ENCODE measurements around the gene VAPB. TPM values are rescaled to one million over a fixed set of nuclear protein-coding genes. Genes with fewer than 3 reads are reported as not detected.

Gene VAPB
- total and polyA plus RNA-seq, 10 of the 15 experiments (the other 5 are each of a cell fraction or from before 2014, with no cell fraction given), result 3.2 to 28.6 (median 20.5) TPM

DNA sequence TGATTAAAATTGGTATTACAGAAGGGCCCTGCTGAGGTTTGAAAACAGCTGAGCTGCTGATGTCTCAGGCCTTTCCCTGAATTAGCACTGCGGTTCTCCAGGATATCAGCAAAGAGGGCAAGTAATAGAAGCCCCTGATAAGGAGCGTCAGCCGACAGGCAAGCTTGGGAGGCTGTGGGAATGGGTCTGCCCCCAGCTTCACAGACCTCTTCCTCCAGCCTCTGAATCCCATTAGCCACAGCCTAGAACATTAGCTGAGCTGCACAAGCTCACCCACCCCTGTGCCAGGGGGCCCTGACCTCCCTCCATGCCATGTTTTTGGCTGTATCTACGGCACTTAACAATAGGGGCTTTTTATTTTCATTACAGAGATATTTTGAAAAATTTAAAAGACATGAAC, 59.9 kb downstream of the VAPB start:
- Histone ChIP-seq H3K27ac (ENCODE audit: control insufficient read depth, insufficient read depth) (no peak overlapping the region), H2AFZ (ENCODE audit: control insufficient read depth, low read depth, low read length) (no peak overlapping the region), H4K20me1 (ENCODE audit: control insufficient read depth, insufficient read depth) (0 out of 2 replicates have a peak, but pooled peaks cover 2% of the 10 kb centered on the region), H3K9ac (ENCODE audit: control insufficient read depth, insufficient read depth, low read length) (no peak overlapping the region), H3K4me1 (ENCODE audit: control insufficient read depth, insufficient read depth, low read length) (peaks cover 21% of the 10 kb centered on the region), H3K9me3 (replicated peaks; ENCODE audit: control insufficient read depth, insufficient read depth, low read length) (no peaks in the 10 kb centered on the region; the same call in 2 of the 3 replicates), H3K4me3 (no peak overlapping the region), H3K4me2 (ENCODE audit: control insufficient read depth, insufficient read depth) (no peak overlapping the region), H3K36me3 (ENCODE audit: control insufficient read depth in 2 of 2, insufficient read depth in 2 of 2, low read length in 1 of 2) (peaks cover 3% of the 10 kb centered on the region in 2 experiments), H3K27me3 (replicated peaks in 1 of 2; ENCODE audit: control insufficient read depth in 2 of 2, insufficient read depth in 2 of 2, low read length in 1 of 2) (no peaks in the 10 kb centered on the region), H3K79me2 (ENCODE audit: control insufficient read depth, insufficient read depth, low read length) (no peaks in the 10 kb centered on the region)
- FAIRE-seq (no peak), ATAC-seq (no peak), DNase-seq (ENCODE audit: low read depth, low spot score) (no peak)
- RAD21 ChIA-PET (ENCODE audit: unreplicated experiment), result interaction anchor here (0.8 to 2.4 kb wide), 2 partner anchors 10 to 60 kb away, joined by 4 to 12 read pairs; partner anchors contain the start of gene VAPB
- CTCF ChIA-PET, result interaction anchor here (0.7 to 6.2 kb wide), 10 partner anchors 10 to 213 kb away, joined by 3 to 60 read pairs (median 8); partner anchors contain the start of gene STX16
- in situ Hi-C loops (cut with MboI), result no loop called here
- TF ChIP-seq NFYA (IDR thresholded peaks at IDR 0.05; ENCODE audit: borderline replicate concordance, low read depth, low read length), result no peak
- SMC1A ChIA-PET (ENCODE audit: uncharacterized antibody, unreplicated experiment), result interaction anchor here (1.3 to 4.2 kb wide), 5 partner anchors 9 to 212 kb away, joined by 3 to 33 read pairs (median 3); no protein-coding TSS in a partner anchor
- WGBS (ENCODE audit: insufficient coverage, insufficient replicate concordance, low lambda C conversion rate, missing lambda C conversion rate), result 90% methylated on average over 4 of the region's 4 CpGs
- POLR2A ChIA-PET, result interaction anchor here (1.4 kb wide), 1 partner anchor 10 kb away, joined by 3 read pairs; no protein-coding TSS in a partner anchor
- intact Hi-C loops (cut with micrococcal nuclease; ENCODE audit: unreplicated experiment), result no loop called here
- BruUV-seq (replicated peaks), result no TSS peak

DNA sequence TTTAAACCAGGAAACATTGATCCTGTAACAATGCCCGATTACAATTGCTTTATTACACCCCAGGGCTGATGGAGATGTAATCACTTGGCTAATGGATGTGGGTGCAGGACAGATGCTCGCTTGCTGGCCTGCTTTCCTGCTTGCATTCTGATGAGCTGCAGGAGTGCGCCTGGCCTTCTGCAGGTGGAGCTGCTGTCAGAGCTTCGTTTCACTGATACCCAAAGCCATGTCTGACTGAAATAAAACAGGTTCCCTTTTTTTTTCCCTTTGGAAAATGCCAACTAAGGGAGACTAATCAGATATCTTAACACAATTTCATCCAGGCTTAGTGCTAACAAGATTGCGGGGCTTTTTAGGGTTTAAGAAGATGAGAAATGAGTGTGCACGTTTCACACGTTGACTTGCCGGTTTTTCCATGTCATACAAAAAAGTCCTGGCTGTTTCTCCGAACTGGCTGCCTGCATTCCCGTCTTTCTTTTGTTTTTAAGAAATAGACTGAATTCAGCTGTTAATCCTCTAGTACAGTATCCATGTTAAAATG, 60.7 kb downstream of the VAPB start:
- H3K79me2 ChIP-seq (ENCODE audit: control insufficient read depth, insufficient read depth, low read length), result no peaks in the 10 kb centered on the region
- H3K4me1 ChIP-seq (ENCODE audit: control insufficient read depth, insufficient read depth, low read length), result peaks cover 21% of the 10 kb centered on the region
- intact Hi-C loops (cut with micrococcal nuclease; ENCODE audit: unreplicated experiment), result no loop called here
- H3K9ac ChIP-seq (ENCODE audit: control insufficient read depth, insufficient read depth, low read length), result 0 out of 2 replicates have a peak overlapping the region, but pooled peaks have one; percentile 1
- no peak overlapping the region for H2AFZ ChIP-seq (ENCODE audit: control insufficient read depth, low read depth, low read length)
- RAD21 ChIA-PET (ENCODE audit: unreplicated experiment), result interaction anchor here (0.6 kb wide), 1 partner anchor 61 kb away, joined by 3 read pairs; the partner anchor contains the start of gene VAPB
- peaks cover 3% of the 10 kb centered on the region in 2 experiments for H3K36me3 ChIP-seq (ENCODE audit: control insufficient read depth in 2 of 2, insufficient read depth in 2 of 2, low read length in 1 of 2)
- peak overlapping the region; percentile 11; the same call in 1 of the 2 replicates for H3K4me3 ChIP-seq
- 0 out of 2 replicates have a peak, but pooled peaks cover 2% of the 10 kb centered on the region for H4K20me1 ChIP-seq (ENCODE audit: control insufficient read depth, insufficient read depth)
- H3K4me2 ChIP-seq (ENCODE audit: control insufficient read depth, insufficient read depth), result peak overlapping the region; percentile 24
- FAIRE-seq (no peak), DNase-seq (ENCODE audit: low read depth, low spot score) (no peak), ATAC-seq (peak; percentile 18; the same call in 1 of the 3 replicates)
- in situ Hi-C loops (cut with MboI), result loop anchor here (10.0 to 25.0 kb wide), 4 partner anchors 188 to 975 kb away; partner anchors contain the start of gene CTSZ
- H3K27ac ChIP-seq (ENCODE audit: control insufficient read depth, insufficient read depth), result peak overlapping the region; percentile 45
- H3K27me3 ChIP-seq (replicated peaks in 1 of 2; ENCODE audit: control insufficient read depth in 2 of 2, insufficient read depth in 2 of 2, low read length in 1 of 2), result no peaks in the 10 kb centered on the region
- BruUV-seq (replicated peaks), result no TSS peak
- SMC1A ChIA-PET (ENCODE audit: uncharacterized antibody, unreplicated experiment), result interaction anchor here (1.1 to 4.2 kb wide), 3 partner anchors 8 to 213 kb away, joined by 3 to 33 read pairs (median 27); no protein-coding TSS in a partner anchor
- WGBS (ENCODE audit: insufficient coverage, insufficient replicate concordance, low lambda C conversion rate, missing lambda C conversion rate), result 33% methylated on average over 10 of the region's 10 CpGs
- TF ChIP-seq, protein P1, sequence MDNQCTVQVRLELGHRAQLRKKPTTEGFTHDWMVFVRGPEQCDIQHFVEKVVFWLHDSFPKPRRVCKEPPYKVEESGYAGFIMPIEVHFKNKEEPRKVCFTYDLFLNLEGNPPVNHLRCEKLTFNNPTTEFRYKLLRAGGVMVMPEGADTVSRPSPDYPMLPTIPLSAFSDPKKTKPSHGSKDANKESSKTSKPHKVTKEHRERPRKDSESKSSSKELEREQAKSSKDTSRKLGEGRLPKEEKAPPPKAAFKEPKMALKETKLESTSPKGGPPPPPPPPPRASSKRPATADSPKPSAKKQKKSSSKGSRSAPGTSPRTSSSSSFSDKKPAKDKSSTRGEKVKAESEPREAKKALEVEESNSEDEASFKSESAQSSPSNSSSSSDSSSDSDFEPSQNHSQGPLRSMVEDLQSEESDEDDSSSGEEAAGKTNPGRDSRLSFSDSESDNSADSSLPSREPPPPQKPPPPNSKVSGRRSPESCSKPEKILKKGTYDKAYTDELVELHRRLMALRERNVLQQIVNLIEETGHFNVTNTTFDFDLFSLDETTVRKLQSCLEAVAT (IDR thresholded peaks at IDR 0.05), result no peak
- no peak for TF ChIP-seq GABPA (IDR thresholded peaks at IDR 0.05; ENCODE audit: low read depth)
- TF ChIP-seq TAF1 (IDR thresholded peaks at IDR 0.05; ENCODE audit: borderline replicate concordance, low read depth, low read length), result no peak
- peak; percentile 66 for TF ChIP-seq JUNB (IDR thresholded peaks at IDR 0.05)
- no peak for TF ChIP-seq POLR2AphosphoS2 (IDR thresholded peaks at IDR 0.05; ENCODE audit: low read depth, low read length)
- 0 out of 2 replicates have a peak, but pooled peaks have one; percentile 73 for TF ChIP-seq EED (IDR thresholded peaks at IDR 0.05; ENCODE audit: low read depth)
- TF ChIP-seq, protein P2, sequence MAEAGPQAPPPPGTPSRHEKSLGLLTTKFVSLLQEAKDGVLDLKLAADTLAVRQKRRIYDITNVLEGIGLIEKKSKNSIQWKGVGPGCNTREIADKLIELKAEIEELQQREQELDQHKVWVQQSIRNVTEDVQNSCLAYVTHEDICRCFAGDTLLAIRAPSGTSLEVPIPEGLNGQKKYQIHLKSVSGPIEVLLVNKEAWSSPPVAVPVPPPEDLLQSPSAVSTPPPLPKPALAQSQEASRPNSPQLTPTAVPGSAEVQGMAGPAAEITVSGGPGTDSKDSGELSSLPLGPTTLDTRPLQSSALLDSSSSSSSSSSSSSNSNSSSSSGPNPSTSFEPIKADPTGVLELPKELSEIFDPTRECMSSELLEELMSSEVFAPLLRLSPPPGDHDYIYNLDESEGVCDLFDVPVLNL (IDR thresholded peaks at IDR 0.05; ENCODE audit: low read depth, low read length), result no peak
- peak; percentile 14; the same call in 1 of the 2 replicates for TF ChIP-seq RUNX3 (IDR thresholded peaks at IDR 0.05; ENCODE audit: low read length)
- no peak for TF ChIP-seq EZH2 (IDR thresholded peaks at IDR 0.05; ENCODE audit: borderline replicate concordance, control insufficient read depth, low read depth, low read length)
- TF ChIP-seq IRF4 (IDR thresholded peaks at IDR 0.05; ENCODE audit: low read depth, low read length), result 0 out of 2 replicates have a peak, but pooled peaks have one; percentile 24
- TF ChIP-seq IKZF1 (conservative IDR thresholded peaks at IDR 0.05), result 0 out of 2 replicates have a peak, but pooled peaks have one; percentile 23
- TF ChIP-seq JUND (IDR thresholded peaks at IDR 0.05; ENCODE audit: low read depth, low read length), result no peak
- TF ChIP-seq NFXL1 (IDR thresholded peaks at IDR 0.05; ENCODE audit: borderline replicate concordance), result no peak
- H3K9me3 ChIP-seq (replicated peaks; ENCODE audit: control insufficient read depth, insufficient read depth, low read length), result peaks cover 2% of the 10 kb centered on the region; the same call in 2 of the 3 replicates
- POLR2A ChIA-PET, result interaction anchor here (1.2 to 1.4 kb wide), 2 partner anchors 9 to 11 kb away, joined by 3 to 6 read pairs; no protein-coding TSS in a partner anchor
- CTCF ChIA-PET, result interaction anchor here (0.7 to 6.2 kb wide), 8 partner anchors 9 to 248 kb away, joined by 3 to 60 read pairs (median 5); partner anchors contain the start of gene STX16
